PFSK-1 (cell line): ENCODE measurements around the gene SPTLC2.

Source experiments
- FOXP2 ChIP-seq: optimal IDR thresholded peaks from 2 replicates; pipeline ENCODE3; 2011; ENCODE audit warnings: borderline replicate concordance, control low read depth, inconsistent platforms; ENCODE audit not compliant: insufficient read depth; ENCODE audit errors: extremely low read length, extremely low read depth
- POLR2AphosphoS5 ChIP-seq: IDR thresholded peaks from 2 replicates; pipeline ENCODE4 v1.6.1; 2012; ENCODE audit warnings: low read depth, mild to moderate bottlenecking, control low read depth, low read length, moderate library complexity
- REST ChIP-seq, 2 experiments: IDR thresholded peaks; 2 replicates each; pipeline versions ENCODE4 v1.6.1 to v1.8.0; 2011 to 2012; ENCODE audit warnings: low read depth in 2 of 2, low read length in 2 of 2, control low read depth in 1 of 2, inconsistent platforms in 1 of 2, mild to moderate bottlenecking in 1 of 2, moderate library complexity in 1 of 2; ENCODE audit not compliant: insufficient read depth in 1 of 2
- SIN3A ChIP-seq: IDR thresholded peaks from 2 replicates; pipeline ENCODE4 v1.6.1; 2012; ENCODE audit warnings: mild to moderate bottlenecking, low read length, moderate library complexity, borderline replicate concordance; ENCODE audit not compliant: insufficient read depth
- TAF1 ChIP-seq: IDR thresholded peaks from 2 replicates; pipeline ENCODE4 v1.6.1; 2012; ENCODE audit warnings: low read length, control low read depth, borderline replicate concordance; ENCODE audit not compliant: insufficient read depth

- TF ChIP-seq POLR2AphosphoS5 (no peak), TAF1 (no peak), FOXP2 (no peak), REST (IDR thresholded peaks at IDR 0.05; ENCODE audit: insufficient read depth in 1 of 2, low read depth in 2 of 2, low read length in 2 of 2) (no peak), SIN3A (no peak)
Measured at GRCh38 chr14:77580477-77580876, 36.0 kb downstream of the SPTLC2 start.
